NCI-H446 (cell line): ENCODE data around the gene NSL1.
A peak's percentile ranks its signal among the peaks of the same experiment; 100 is the strongest.
"Not testable (repeated sequence)": the region's sequence is repeated elsewhere in the genome, so short reads cannot be mapped to it uniquely, and the experiment has no call there.

Experiments
- DNase-seq, 2 experiments: peaks; one replicate each; lab custom pipeline; 2025; lab: John Stamatoyannopoulos, UW

NSL1 gene

GRCh38 chr1:212749821-212750535 is 41.6 kb downstream of the NSL1 start:
- DNase-seq = peak; percentile 67 to 84

DNA sequence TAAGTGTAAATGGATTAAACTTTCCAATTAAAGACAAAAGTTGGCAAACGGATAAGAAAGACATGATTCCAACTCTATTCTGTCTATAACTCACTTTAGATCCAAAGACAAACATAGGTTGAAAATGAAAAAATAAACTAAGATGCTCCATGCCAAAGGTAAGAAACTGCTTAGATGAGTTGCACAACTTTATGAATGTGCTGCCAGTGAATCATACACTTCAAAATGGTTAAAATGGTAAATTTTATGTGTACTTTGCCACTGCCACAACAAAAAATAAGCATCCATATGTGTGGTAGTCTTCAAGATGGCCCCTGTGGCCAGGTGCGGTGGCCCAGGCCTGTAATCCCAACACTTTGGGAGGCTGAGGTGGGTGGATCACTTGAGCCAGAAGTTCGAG is 45.0 kb downstream of the NSL1 start:
- DNase-seq = no peak

- DNase-seq = no peak
Measured at GRCh38 chr1:212745303-212745702, 46.3 kb downstream of the NSL1 start.

DNA sequence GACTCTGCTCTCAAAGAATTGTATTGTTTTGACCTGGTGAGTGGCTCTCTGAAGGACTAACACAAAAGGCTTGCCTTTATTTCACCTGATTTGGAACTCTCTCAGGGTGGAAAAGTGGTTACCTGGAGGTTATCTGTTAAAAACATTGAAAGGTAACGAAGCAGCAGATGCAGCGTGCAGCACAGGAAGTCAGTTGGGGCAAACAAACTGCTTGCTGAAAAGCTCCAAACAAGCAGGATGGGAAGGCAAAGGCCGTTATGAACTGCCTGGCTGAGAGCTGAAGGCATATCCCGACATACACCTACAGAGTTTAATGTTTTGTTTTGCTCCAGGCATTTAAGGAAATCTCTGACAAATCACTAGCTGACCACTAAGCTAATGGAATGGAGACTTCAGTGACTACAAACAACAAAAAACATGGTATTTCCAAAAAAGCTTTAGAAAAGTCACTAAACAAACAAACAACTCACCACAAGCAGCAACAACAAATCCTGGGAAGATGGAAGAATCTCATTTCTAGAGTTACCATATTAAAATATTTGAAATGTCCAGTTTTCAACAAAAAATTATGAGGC is 47.6 kb downstream of the NSL1 start:
- DNase-seq = no peak

DNA sequence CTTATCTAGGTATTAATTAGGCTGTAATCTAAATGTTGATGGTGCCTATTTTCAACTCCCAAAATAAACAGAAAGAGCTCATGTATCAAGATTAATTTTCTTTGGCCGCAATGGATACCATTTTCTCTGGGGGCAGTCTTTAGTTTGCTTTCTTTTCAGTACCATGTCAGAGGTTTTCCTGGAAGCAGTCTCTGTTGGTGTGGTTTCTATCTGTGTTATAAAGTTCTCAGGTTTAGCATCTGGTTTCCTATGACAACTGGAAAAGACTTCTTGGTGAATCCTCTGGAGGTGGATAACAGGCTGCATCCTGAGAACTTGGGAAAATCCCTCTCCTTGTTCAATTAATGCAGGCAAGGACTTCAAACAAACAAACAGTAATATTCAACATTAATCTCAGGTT is 53.2 kb downstream of the NSL1 start:
- no peak for DNase-seq

DNA sequence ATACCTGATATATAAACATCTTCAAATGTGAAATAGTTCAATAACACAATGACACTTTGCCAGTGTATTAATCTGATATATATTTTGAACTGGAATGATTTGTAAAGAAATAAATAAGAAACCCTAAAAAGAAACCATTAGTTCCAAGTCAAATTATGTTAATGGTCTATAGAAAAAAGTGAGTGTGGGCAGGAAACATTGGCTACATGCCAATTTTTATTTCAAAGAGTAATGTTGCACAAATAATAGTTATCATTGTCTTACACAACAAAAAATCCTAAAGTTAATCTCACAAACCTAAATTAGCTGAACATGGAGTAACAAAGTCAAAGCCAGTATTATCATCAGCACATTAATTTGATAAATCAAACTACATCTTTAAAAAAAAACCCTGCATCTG is 54.0 kb downstream of the NSL1 start:
- no peak for DNase-seq

- no peak for DNase-seq
Measured at GRCh38 chr1:212733109-212733508, 58.5 kb downstream of the NSL1 start.

DNA sequence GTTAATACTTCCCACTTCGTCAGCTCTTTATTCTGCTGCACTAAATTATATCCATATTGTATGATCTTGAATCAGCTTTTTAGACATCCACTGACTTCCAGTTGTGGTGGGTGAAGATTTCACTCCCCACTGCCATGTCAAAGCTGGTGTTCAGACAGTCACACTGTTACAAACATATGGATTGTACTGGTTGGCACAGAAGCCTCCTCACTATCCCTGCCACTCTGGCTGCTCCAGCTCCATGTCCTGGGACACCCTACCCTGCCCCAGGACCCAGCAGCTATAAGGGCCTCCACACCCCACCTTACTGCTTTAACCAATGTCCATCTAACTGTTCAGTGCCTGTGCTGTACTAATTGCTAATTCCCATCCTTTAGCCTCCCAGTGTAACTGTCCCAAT is 59.9 kb downstream of the NSL1 start:
- DNase-seq = no peak

DNA sequence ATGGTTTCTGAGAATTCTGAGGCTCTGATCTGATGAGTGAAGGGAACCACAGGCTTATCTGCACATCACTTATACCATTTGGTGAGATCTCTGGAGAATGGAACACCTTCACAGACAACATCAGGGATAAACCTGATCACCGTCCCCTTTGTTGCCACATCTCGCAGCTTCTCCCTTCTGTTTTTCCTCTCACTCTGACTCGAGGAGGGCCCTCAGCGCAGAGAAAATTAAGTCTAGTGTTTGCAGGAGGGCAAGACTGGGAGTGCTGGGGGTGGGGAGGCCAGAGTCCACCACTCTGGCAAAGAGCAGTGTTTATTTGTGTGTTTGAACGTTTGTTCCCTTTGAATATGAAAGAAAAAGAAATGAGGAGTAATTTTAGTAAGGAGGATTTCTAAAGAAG is 63.0 kb downstream of the NSL1 start:
- no peak for DNase-seq

- DNase-seq = no peak
Measured at GRCh38 chr1:212727386-212728181, 64.0 kb downstream of the NSL1 start.

- not testable (repeated sequence) for DNase-seq
Measured at GRCh38 chr1:212724679-212725078, 66.9 kb downstream of the NSL1 start.

DNA sequence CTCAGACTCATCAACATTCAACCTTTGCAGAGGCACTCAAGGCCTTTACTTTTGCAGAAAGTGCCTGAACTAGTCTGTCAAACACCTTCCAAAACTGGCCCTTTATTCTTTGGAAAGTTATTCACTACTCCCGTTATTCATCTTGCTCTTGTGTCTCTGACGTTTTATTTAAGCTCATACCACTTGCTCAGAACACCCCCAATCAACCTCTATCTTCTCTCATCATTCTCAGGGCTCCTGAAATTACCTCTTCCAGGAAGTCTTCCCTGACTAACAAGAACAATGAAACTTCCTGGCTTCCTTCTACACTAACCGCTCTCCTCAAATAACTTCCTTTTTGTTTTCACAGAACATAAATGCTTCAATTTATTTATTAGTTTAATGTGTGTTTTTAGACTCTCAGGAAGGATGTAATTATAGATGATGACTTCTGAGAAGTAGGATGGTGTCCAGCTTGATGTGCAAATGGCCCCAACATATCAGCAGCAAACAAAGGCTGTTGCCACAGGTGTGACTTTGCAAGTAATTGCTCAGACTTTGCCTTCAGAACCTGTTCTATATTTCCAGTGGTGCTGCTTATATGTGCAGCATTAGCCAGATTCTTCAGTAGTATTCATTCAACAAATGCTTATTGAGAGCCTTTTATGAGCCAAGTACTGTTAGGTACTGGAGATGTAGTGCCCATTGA is 69.2 kb downstream of the NSL1 start:
- DNase-seq = no peak

DNA sequence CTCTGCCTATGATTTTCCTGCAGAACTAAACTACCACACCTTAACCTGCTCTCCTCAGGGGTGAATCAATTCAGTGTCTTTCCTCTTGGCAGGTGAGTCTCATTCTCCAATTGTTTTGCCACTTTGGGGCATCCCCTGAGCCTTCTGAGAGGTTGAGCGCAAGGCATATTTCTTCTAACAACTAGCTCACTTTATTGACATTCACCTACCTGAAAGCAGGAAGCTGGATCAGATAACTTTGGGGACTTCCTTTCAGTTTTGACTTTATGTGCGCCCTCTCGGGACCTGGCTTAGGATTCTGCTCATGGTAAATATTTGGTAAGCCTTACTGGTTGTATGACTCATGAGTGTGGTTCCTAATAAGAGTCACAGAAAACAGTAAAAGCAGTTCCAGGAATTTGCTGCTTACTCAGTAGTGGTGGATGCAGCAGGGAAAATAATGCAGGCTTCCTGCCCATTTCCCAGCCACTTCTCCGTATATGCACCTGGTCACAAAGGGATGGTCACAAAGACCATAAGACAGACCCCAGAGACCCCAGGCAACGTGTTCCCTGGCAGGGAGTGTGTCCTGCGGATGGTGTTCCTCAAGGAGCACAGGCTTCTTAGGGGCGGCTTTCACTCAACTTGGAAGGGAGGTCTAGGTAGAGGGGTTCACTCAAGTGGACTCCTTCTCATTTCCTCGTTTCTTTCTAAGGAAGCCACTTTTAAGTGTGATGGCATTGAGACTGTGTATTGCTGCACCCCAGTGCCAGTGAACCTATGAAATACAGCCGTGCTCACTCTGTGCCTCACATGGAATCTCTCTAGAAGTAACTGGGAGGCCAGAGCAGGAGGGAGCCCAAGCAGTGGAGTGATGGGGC is 70.0 kb downstream of the NSL1 start:
- DNase-seq = no peak

- DNase-seq = no peak
Measured at GRCh38 chr1:212719633-212720032, 71.9 kb downstream of the NSL1 start.

DNA sequence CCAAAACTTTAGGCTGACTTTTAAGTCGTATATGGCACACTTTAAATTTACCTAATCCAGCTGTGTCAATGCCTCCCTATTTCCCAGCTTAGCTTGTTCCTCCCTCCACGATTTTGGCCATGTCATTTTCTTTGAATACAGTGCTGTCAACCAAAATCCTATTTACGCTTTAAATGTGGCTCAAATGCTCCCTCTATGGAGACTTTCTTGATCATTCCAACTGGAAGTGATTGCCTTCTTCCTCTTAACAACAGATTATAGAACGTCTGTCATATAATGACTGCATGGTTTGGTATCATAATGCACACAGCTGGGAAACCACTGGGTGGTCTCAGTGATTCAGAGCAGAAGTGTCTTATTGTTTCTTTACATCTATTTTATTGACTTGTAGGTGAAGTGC is 73.1 kb downstream of the NSL1 start:
- no peak for DNase-seq

DNA sequence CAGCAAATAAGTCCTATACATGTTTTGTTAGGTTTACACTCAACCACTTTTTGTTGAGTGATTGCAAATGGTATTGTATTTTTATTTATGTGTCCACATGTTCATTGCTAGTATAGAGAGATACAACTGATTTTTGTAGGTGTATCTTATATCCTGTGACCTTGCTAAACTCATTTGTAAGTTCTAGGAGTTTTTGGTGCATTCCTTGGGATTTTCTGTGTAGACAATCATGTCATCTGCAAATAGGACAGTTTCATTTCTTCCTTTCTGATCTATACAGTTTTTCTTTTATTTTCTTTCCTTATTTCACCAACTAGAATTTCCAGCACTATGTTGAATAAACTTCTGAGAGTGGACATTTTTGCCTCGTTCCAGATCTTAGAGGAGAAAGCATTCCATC is 75.4 kb downstream of the NSL1 start:
- DNase-seq = no peak

DNA sequence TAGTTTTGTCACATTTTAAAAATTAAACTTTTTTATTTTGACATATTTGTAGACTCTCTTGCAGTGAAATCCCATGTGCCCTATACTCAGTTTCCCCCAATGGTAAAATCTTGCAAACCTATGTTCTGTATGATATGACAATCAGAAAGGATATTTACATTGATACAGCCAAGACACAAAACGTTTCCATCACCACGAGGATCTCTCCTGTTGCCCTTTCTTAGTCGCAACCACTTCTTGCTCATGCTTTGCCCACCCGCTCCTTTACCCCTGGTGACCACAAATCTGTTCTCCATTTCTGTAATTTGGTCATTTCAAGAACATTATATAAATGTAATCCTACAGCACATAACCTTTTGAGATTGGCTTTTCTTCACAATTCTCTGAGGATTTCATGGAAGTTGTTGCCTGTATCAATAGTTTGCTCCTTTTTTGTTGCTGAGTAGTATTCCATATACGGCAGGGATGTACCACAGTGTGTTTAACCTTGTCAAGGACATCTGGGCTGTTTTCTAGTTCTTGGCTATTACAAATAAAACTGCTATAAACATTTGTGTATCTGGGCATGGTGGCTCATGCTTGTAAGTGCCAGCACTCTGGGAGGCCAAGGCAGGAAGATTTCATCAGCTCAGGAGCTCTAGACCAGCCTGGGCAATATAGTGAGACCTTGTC is 78.0 kb downstream of the NSL1 start:
- DNase-seq = no peak

GRCh38 chr1:212712451-212713303 is 78.9 kb downstream of the NSL1 start:
- DNase-seq = no peak

- DNase-seq = not testable (repeated sequence)
Measured at GRCh38 chr1:212711974-212712373, 79.6 kb downstream of the NSL1 start.

GRCh38 chr1:212710566-212710965 is 81.0 kb downstream of the NSL1 start:
- DNase-seq = no peak
